Body of pancreas (tissue), 4 donors: ENCODE measurements around the gene TFDP1. TPM values are rescaled to one million over a fixed set of nuclear protein-coding genes. Genes with fewer than 3 reads are reported as not detected.

Experiments used
- ATAC-seq: fragments of 150-250 bp; one replicate; pipeline ENCODE4 v1.9.1; 2016
- DNase-seq, 4 donors: peaks; one replicate each; pipeline ENCODE4 v3.0.0-alpha.2; 2019
- H3K27ac ChIP-seq, 4 donors: fragments of 200-600 bp; sonication (generic); 1 replicate in 3 of 4; 2 replicates in 1 of 4; pipeline versions ENCODE4 v1.5.1 to v1.6.1; 2016 to 2019; ENCODE audit warnings: mild to moderate bottlenecking in 1 of 4, mixed read lengths in 1 of 4, moderate library complexity in 1 of 4
- H3K27me3 ChIP-seq, 2 donors: fragments of 200-600 bp; sonication (generic); one replicate each; pipeline ENCODE4 v1.6.0; 2016; ENCODE audit warnings: mild to moderate bottlenecking in 1 of 2
- H3K36me3 ChIP-seq, 2 donors: fragments of 200-600 bp; sonication (generic); replicated peaks in 1 of 2; 2 replicates each; pipeline ENCODE4 v1.5.1; 2016; ENCODE audit warnings: low read depth in 2 of 2; ENCODE audit not compliant: insufficient read depth in 1 of 2
- H3K4me1 ChIP-seq: fragments of 200-600 bp; sonication (generic); one replicate; pipeline ENCODE4 v1.6.0; 2016
- H3K4me3 ChIP-seq, 2 donors: fragments of 200-600 bp; sonication (generic); 1 replicate in 1 of 2; 2 replicates in 1 of 2; pipeline ENCODE4 v1.5.1; 2016 to 2019
- H3K9me3 ChIP-seq, 3 donors: fragments of 200-600 bp; sonication (generic); 1 replicate in 2 of 3; 2 replicates in 1 of 3; pipeline ENCODE4 v1.5.1; 2016
- POLR2A ChIP-seq, 3 donors: fragments of 450-650 bp; IDR thresholded peaks; one replicate each; pipeline ENCODE4 v1.6.1; 2016; ENCODE audit warnings: antibody characterized with exemption in 3 of 3, mild to moderate bottlenecking in 2 of 3
- WGBS, 2 donors: methylation state at CpG; one replicate each; pipeline ENCODE4 v1.1.5; 2017; 5-methylcytosine and 5-hydroxymethylcytosine counted together
- intact Hi-C: fragments of 100-400 bp; cut with DNase I; formaldehyde crosslinking; loops from one replicate; pipeline ENCODE4 v1.15.1; 2023
- total RNA-seq, 2 donors: library from RNA; depleted of rRNA; stranded (reverse); fragments of >200 nt; gene quantifications; one replicate each; pipeline ENCODE4 v1.1.0, GENCODE V29; 2016
- TF ChIP-seq, protein P1 (sequence below), 7 experiments: fragments of 450-650 bp in 4 of 7; fragments of 200-600 bp in 3 of 7; sonication (generic) in 3 of 7; IDR thresholded peaks; one replicate each; pipeline ENCODE4 v1.5.1; 2016 to 2019; ENCODE audit warnings: antibody characterized with exemption in 7 of 7

The TFDP1 gene, protein sequence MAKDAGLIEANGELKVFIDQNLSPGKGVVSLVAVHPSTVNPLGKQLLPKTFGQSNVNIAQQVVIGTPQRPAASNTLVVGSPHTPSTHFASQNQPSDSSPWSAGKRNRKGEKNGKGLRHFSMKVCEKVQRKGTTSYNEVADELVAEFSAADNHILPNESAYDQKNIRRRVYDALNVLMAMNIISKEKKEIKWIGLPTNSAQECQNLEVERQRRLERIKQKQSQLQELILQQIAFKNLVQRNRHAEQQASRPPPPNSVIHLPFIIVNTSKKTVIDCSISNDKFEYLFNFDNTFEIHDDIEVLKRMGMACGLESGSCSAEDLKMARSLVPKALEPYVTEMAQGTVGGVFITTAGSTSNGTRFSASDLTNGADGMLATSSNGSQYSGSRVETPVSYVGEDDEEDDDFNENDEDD
- total RNA-seq = 10 to 100 TPM; 16.5 to 22.8 TPM

- DNase-seq = peak; percentile 68 to 79 (median 72)
- no peaks in the 10 kb centered on the region for H3K27me3 ChIP-seq
- H3K4me1 ChIP-seq = peaks cover 10% of the 10 kb centered on the region
- H3K27ac ChIP-seq = no peak within 1 kb of the TSS
- peak; percentile 85 for ATAC-seq
- peak in 1 of 3 donors; percentile 18 for TF ChIP-seq POLR2A (IDR thresholded peaks at IDR 0.05)
- TF ChIP-seq, protein P1, sequence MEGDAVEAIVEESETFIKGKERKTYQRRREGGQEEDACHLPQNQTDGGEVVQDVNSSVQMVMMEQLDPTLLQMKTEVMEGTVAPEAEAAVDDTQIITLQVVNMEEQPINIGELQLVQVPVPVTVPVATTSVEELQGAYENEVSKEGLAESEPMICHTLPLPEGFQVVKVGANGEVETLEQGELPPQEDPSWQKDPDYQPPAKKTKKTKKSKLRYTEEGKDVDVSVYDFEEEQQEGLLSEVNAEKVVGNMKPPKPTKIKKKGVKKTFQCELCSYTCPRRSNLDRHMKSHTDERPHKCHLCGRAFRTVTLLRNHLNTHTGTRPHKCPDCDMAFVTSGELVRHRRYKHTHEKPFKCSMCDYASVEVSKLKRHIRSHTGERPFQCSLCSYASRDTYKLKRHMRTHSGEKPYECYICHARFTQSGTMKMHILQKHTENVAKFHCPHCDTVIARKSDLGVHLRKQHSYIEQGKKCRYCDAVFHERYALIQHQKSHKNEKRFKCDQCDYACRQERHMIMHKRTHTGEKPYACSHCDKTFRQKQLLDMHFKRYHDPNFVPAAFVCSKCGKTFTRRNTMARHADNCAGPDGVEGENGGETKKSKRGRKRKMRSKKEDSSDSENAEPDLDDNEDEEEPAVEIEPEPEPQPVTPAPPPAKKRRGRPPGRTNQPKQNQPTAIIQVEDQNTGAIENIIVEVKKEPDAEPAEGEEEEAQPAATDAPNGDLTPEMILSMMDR (IDR thresholded peaks at IDR 0.05) = peak in 1 of 7 experiments; percentile 11
- no peaks in the 10 kb centered on the region for H3K9me3 ChIP-seq
- peak within 1 kb of the TSS in 1 of 2 donors; percentile 42 for H3K4me3 ChIP-seq
- 3 to 25% methylated on average over 7 to 89 of the region's 92 CpGs for WGBS, 2 donors
- peaks cover 0 to 3% of the 10 kb centered on the region in 2 donors for H3K36me3 ChIP-seq
- intact Hi-C loops = no loop called here
Observed at GRCh38 chr13:113584205-113584869, at the start of gene TFDP1. TFDP1 (plus strand) TSS chr13:113584753; CDS start chr13:113585838, 1,085 bp downstream.

DNA sequence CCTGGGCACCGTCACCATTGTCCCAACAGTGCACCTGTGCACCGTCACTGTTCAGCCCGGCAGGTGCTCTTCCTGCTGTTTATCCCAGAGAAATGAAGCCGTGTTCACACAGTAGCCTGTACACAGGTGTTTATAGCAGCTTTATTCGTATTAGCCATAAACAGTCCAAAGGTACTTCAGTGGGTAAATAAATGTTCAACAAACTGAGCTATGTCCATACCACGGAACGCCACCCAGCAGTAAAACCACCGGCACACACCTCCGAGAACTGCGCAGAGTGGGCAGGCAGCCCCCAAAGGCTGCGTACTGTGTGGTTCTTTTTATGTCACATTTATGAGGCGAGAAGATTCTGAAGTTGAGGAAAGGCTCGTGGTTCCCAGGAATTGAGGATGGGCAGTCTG, 49.2 kb upstream of the TFDP1 start:
- intact Hi-C loops = no loop called here
- no peak for DNase-seq
- no peak for ATAC-seq
- Histone ChIP-seq H3K27me3 (no peaks in the 10 kb centered on the region), H3K4me3 (no peak overlapping the region), H3K27ac (no peak overlapping the region), H3K36me3 (peaks cover 0 to 13% of the 10 kb centered on the region in 2 donors), H3K9me3 (no peaks in the 10 kb centered on the region), H3K4me1 (no peaks in the 10 kb centered on the region)
- no peak for TF ChIP-seq POLR2A (IDR thresholded peaks at IDR 0.05)
- TF ChIP-seq, protein P1 (IDR thresholded peaks at IDR 0.05) = no peak
- 88 to 96% methylated on average over 13 of the region's 13 CpGs for WGBS, 2 donors

- 93 to 94% methylated on average over 17 to 18 of the region's 18 CpGs for WGBS, 2 donors
- intact Hi-C loops = no loop called here
- peaks cover 0 to 11% of the 10 kb centered on the region in 2 donors for H3K36me3 ChIP-seq
- no peak overlapping the region for H3K4me3 ChIP-seq
- ATAC-seq = no peak
- DNase-seq = peak in 1 of 4 donors; percentile 6
- H3K9me3 ChIP-seq = no peaks in the 10 kb centered on the region
- H3K4me1 ChIP-seq = no peaks in the 10 kb centered on the region
- H3K27ac ChIP-seq = no peak overlapping the region
- TF ChIP-seq, protein P1 (IDR thresholded peaks at IDR 0.05) = no peak
- TF ChIP-seq POLR2A (IDR thresholded peaks at IDR 0.05) = no peak
- no peaks in the 10 kb centered on the region for H3K27me3 ChIP-seq
Observed at GRCh38 chr13:113536461-113537110, 48.0 kb upstream of the TFDP1 start.

GRCh38 chr13:113537205-113537604, 47.3 kb upstream of the TFDP1 start:
- WGBS, 2 donors = 89 to 96% methylated on average over 19 of the region's 19 CpGs
- Histone ChIP-seq H3K36me3 (peaks cover 0 to 8% of the 10 kb centered on the region in 2 donors), H3K9me3 (no peaks in the 10 kb centered on the region), H3K4me3 (no peak overlapping the region), H3K27me3 (no peaks in the 10 kb centered on the region), H3K4me1 (no peaks in the 10 kb centered on the region), H3K27ac (no peak overlapping the region)
- ATAC-seq (no peak), DNase-seq (peak in 1 of 4 donors; percentile 9)
- intact Hi-C loops = no loop called here
- TF ChIP-seq, protein P1 (IDR thresholded peaks at IDR 0.05) = no peak
- TF ChIP-seq POLR2A (IDR thresholded peaks at IDR 0.05) = no peak
